Measurements from ENCODE around the gene ZNF227.
A peak's percentile ranks its signal among the peaks of the same experiment; 100 is the strongest.
"Not testable (repeated sequence)": the region's sequence is repeated elsewhere in the genome, so short reads cannot be mapped to it uniquely, and the experiment has no call there.

The ZNF227 gene

GRCh38 chr19:44203877-44204276, 8.5 kb upstream of the ZNF227 start:
- not testable (repeated sequence) for H3K27ac ChIP-seq (ENCODE audit: low read depth, low read length); H3K36me3 ChIP-seq (ENCODE audit: control insufficient read depth, insufficient read depth, low read length); H3K9ac ChIP-seq (ENCODE audit: low read length); H3K4me1 ChIP-seq (ENCODE audit: control insufficient read depth, insufficient read depth, low read length); H3K27me3 ChIP-seq (ENCODE audit: control insufficient read depth, insufficient read depth, low read length); H3K4me3 ChIP-seq (ENCODE audit: low read length)

GRCh38 chr19:44204772-44205171, 7.6 kb upstream of the ZNF227 start:
- Histone ChIP-seq H3K36me3 (ENCODE audit: control insufficient read depth, insufficient read depth, low read length) (no peaks in the 10 kb centered on the region), H3K9ac (ENCODE audit: low read length) (no peak overlapping the region), H3K4me3 (ENCODE audit: low read length) (no peak overlapping the region), H3K4me1 (ENCODE audit: control insufficient read depth, insufficient read depth, low read length) (peaks cover 2% of the 10 kb centered on the region), H3K27ac (ENCODE audit: low read depth, low read length) (no peak overlapping the region), H3K27me3 (ENCODE audit: control insufficient read depth, insufficient read depth, low read length) (no peaks in the 10 kb centered on the region)

- peak overlapping the region; percentile 77 for H3K4me3 ChIP-seq (ENCODE audit: low read length)
- no peaks in the 10 kb centered on the region for H3K36me3 ChIP-seq (ENCODE audit: control insufficient read depth, insufficient read depth, low read length)
- peaks cover 2% of the 10 kb centered on the region for H3K4me1 ChIP-seq (ENCODE audit: control insufficient read depth, insufficient read depth, low read length)
- peak overlapping the region; percentile 80 for H3K27ac ChIP-seq (ENCODE audit: low read depth, low read length)
- H3K9ac ChIP-seq (ENCODE audit: low read length) = peak overlapping the region; percentile 47
- no peaks in the 10 kb centered on the region for H3K27me3 ChIP-seq (ENCODE audit: control insufficient read depth, insufficient read depth, low read length)
Observed at GRCh38 chr19:44207126-44207803, 5.1 kb upstream of the ZNF227 start.

GRCh38 chr19:44212866-44213346, 574 bp downstream of the ZNF227 start:
- H3K27me3 ChIP-seq (ENCODE audit: control insufficient read depth, insufficient read depth, low read length) = no peaks in the 10 kb centered on the region
- peaks cover 6% of the 10 kb centered on the region for H3K4me1 ChIP-seq (ENCODE audit: control insufficient read depth, insufficient read depth, low read length)
- peak overlapping the region; percentile 76 for H3K9ac ChIP-seq (ENCODE audit: low read length)
- peak overlapping the region; percentile 91 for H3K27ac ChIP-seq (ENCODE audit: low read depth, low read length)
- H3K36me3 ChIP-seq (ENCODE audit: control insufficient read depth, insufficient read depth, low read length) = peaks cover 9% of the 10 kb centered on the region
- peak overlapping the region; percentile 82 for H3K4me3 ChIP-seq (ENCODE audit: low read length)

- not testable (repeated sequence) for H3K27ac ChIP-seq (ENCODE audit: low read depth, low read length); H3K9ac ChIP-seq (ENCODE audit: low read length); H3K4me1 ChIP-seq (ENCODE audit: control insufficient read depth, insufficient read depth, low read length); H3K4me3 ChIP-seq (ENCODE audit: low read length); H3K27me3 ChIP-seq (ENCODE audit: control insufficient read depth, insufficient read depth, low read length)
- H3K36me3 ChIP-seq (ENCODE audit: control insufficient read depth, insufficient read depth, low read length) = peaks cover 12% of the 10 kb centered on the region
Observed at GRCh38 chr19:44219926-44220325, 7.6 kb downstream of the ZNF227 start.

GRCh38 chr19:44220761-44221160, 8.4 kb downstream of the ZNF227 start:
- H3K4me1 ChIP-seq (ENCODE audit: control insufficient read depth, insufficient read depth, low read length); H3K9ac ChIP-seq (ENCODE audit: low read length); H3K27me3 ChIP-seq (ENCODE audit: control insufficient read depth, insufficient read depth, low read length); H3K4me3 ChIP-seq (ENCODE audit: low read length); H3K27ac ChIP-seq (ENCODE audit: low read depth, low read length): not testable (repeated sequence)
- peaks cover 12% of the 10 kb centered on the region for H3K36me3 ChIP-seq (ENCODE audit: control insufficient read depth, insufficient read depth, low read length)

- H3K27me3 ChIP-seq (ENCODE audit: control insufficient read depth, insufficient read depth, low read length); H3K9ac ChIP-seq (ENCODE audit: low read length); H3K4me3 ChIP-seq (ENCODE audit: low read length); H3K27ac ChIP-seq (ENCODE audit: low read depth, low read length); H3K4me1 ChIP-seq (ENCODE audit: control insufficient read depth, insufficient read depth, low read length): not testable (repeated sequence)
- peaks cover 12% of the 10 kb centered on the region for H3K36me3 ChIP-seq (ENCODE audit: control insufficient read depth, insufficient read depth, low read length)
Observed at GRCh38 chr19:44221291-44221690, 9.0 kb downstream of the ZNF227 start.

- Histone ChIP-seq H3K27ac (ENCODE audit: low read depth, low read length) (no peak overlapping the region), H3K27me3 (ENCODE audit: control insufficient read depth, insufficient read depth, low read length) (no peaks in the 10 kb centered on the region), H3K36me3 (ENCODE audit: control insufficient read depth, insufficient read depth, low read length) (peaks cover 37% of the 10 kb centered on the region), H3K4me1 (ENCODE audit: control insufficient read depth, insufficient read depth, low read length) (no peaks in the 10 kb centered on the region), H3K9ac (ENCODE audit: low read length) (no peak overlapping the region), H3K4me3 (ENCODE audit: low read length) (no peak overlapping the region)
Observed at GRCh38 chr19:44228318-44228717, 16.0 kb downstream of the ZNF227 start.

GRCh38 chr19:44232867-44233266, 20.5 kb downstream of the ZNF227 start:
- Histone ChIP-seq H3K9ac (ENCODE audit: low read length) (no peak overlapping the region), H3K27ac (ENCODE audit: low read depth, low read length) (no peak overlapping the region), H3K36me3 (ENCODE audit: control insufficient read depth, insufficient read depth, low read length) (peaks cover 64% of the 10 kb centered on the region), H3K4me3 (ENCODE audit: low read length) (no peak overlapping the region), H3K27me3 (ENCODE audit: control insufficient read depth, insufficient read depth, low read length) (no peaks in the 10 kb centered on the region), H3K4me1 (ENCODE audit: control insufficient read depth, insufficient read depth, low read length) (no peaks in the 10 kb centered on the region)

GRCh38 chr19:44236384-44236783, 24.1 kb downstream of the ZNF227 start:
- Histone ChIP-seq H3K36me3 (ENCODE audit: control insufficient read depth, insufficient read depth, low read length) (peaks cover 45% of the 10 kb centered on the region), H3K27me3 (ENCODE audit: control insufficient read depth, insufficient read depth, low read length) (no peaks in the 10 kb centered on the region), H3K4me3 (ENCODE audit: low read length) (peak overlapping the region; percentile 35), H3K4me1 (ENCODE audit: control insufficient read depth, insufficient read depth, low read length) (no peaks in the 10 kb centered on the region), H3K9ac (ENCODE audit: low read length) (no peak overlapping the region), H3K27ac (ENCODE audit: low read depth, low read length) (no peak overlapping the region)

- not testable (repeated sequence) for H3K36me3 ChIP-seq (ENCODE audit: control insufficient read depth, insufficient read depth, low read length); H3K27ac ChIP-seq (ENCODE audit: low read depth, low read length); H3K9ac ChIP-seq (ENCODE audit: low read length); H3K27me3 ChIP-seq (ENCODE audit: control insufficient read depth, insufficient read depth, low read length); H3K4me3 ChIP-seq (ENCODE audit: low read length); H3K4me1 ChIP-seq (ENCODE audit: control insufficient read depth, insufficient read depth, low read length)
Observed at GRCh38 chr19:44252332-44252731, 40.0 kb downstream of the ZNF227 start.

GRCh38 chr19:44253392-44253791, 41.1 kb downstream of the ZNF227 start:
- H3K9ac ChIP-seq (ENCODE audit: low read length); H3K36me3 ChIP-seq (ENCODE audit: control insufficient read depth, insufficient read depth, low read length); H3K4me3 ChIP-seq (ENCODE audit: low read length); H3K27ac ChIP-seq (ENCODE audit: low read depth, low read length); H3K27me3 ChIP-seq (ENCODE audit: control insufficient read depth, insufficient read depth, low read length); H3K4me1 ChIP-seq (ENCODE audit: control insufficient read depth, insufficient read depth, low read length): not testable (repeated sequence)

- Histone ChIP-seq H3K9ac (ENCODE audit: low read length) (no peak overlapping the region), H3K27ac (ENCODE audit: low read depth, low read length) (no peak overlapping the region), H3K36me3 (ENCODE audit: control insufficient read depth, insufficient read depth, low read length) (no peaks in the 10 kb centered on the region), H3K4me3 (ENCODE audit: low read length) (no peak overlapping the region), H3K27me3 (ENCODE audit: control insufficient read depth, insufficient read depth, low read length) (no peaks in the 10 kb centered on the region), H3K4me1 (ENCODE audit: control insufficient read depth, insufficient read depth, low read length) (no peaks in the 10 kb centered on the region)
Observed at GRCh38 chr19:44254496-44254895, 42.2 kb downstream of the ZNF227 start.

Data from rectal smooth muscle tissue (tissue), 1 donor.